ENCODE measurements around the gene SMIM32. TPM values are rescaled to one million over a fixed set of nuclear protein-coding genes. Genes with fewer than 3 reads are reported as not detected.
A peak's percentile ranks its signal among the peaks of the same experiment; 100 is the strongest.

SMIM32 gene
- total and polyA plus RNA-seq, 12 donors, result not detected

DNA sequence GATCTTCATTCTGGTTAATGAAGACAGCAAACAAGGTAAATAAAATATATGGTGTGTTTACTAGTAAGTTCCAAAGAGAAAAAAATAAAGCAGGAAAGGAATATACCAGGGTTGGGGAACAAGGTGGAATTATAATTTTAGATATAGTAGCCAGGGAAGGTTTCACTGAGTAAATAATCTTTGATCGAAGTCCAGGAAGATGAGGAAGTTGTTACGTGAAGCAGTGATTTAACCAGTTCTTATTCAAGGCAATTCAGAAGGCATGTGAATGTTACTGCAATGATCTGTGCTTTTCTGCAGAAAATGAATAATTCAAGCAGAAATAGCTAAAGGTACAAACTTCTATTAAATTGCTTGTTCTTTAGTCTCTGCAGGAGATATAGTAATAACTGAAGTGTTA, 6.2 kb downstream of the SMIM32 start:
- Histone ChIP-seq H3K4me3 (no peak overlapping the region), H3K27ac (no peak overlapping the region), H3K36me3 (replicated peaks in 1 of 2) (peaks cover 0 to 16% of the 10 kb centered on the region in 2 donors), H3K4me1 (replicated peaks in 1 of 2) (peaks cover 2 to 3% of the 10 kb centered on the region in 2 donors), H3K9me3 (replicated peaks in 1 of 3) (no peaks in the 10 kb centered on the region), H3K27me3 (peaks cover 13% of the 10 kb centered on the region)
- WGBS, 4 donors, result 66 to 94% (median 85%) methylated on average over 2 of the region's 2 CpGs
- DNase-seq, result no peak
- TF ChIP-seq POLR2A (IDR thresholded peaks at IDR 0.05), result no peak
- TF ChIP-seq, protein P1, sequence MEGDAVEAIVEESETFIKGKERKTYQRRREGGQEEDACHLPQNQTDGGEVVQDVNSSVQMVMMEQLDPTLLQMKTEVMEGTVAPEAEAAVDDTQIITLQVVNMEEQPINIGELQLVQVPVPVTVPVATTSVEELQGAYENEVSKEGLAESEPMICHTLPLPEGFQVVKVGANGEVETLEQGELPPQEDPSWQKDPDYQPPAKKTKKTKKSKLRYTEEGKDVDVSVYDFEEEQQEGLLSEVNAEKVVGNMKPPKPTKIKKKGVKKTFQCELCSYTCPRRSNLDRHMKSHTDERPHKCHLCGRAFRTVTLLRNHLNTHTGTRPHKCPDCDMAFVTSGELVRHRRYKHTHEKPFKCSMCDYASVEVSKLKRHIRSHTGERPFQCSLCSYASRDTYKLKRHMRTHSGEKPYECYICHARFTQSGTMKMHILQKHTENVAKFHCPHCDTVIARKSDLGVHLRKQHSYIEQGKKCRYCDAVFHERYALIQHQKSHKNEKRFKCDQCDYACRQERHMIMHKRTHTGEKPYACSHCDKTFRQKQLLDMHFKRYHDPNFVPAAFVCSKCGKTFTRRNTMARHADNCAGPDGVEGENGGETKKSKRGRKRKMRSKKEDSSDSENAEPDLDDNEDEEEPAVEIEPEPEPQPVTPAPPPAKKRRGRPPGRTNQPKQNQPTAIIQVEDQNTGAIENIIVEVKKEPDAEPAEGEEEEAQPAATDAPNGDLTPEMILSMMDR (IDR thresholded peaks at IDR 0.05), result no peak
- intact Hi-C loops (cut with DNase I), result no loop called here

DNA sequence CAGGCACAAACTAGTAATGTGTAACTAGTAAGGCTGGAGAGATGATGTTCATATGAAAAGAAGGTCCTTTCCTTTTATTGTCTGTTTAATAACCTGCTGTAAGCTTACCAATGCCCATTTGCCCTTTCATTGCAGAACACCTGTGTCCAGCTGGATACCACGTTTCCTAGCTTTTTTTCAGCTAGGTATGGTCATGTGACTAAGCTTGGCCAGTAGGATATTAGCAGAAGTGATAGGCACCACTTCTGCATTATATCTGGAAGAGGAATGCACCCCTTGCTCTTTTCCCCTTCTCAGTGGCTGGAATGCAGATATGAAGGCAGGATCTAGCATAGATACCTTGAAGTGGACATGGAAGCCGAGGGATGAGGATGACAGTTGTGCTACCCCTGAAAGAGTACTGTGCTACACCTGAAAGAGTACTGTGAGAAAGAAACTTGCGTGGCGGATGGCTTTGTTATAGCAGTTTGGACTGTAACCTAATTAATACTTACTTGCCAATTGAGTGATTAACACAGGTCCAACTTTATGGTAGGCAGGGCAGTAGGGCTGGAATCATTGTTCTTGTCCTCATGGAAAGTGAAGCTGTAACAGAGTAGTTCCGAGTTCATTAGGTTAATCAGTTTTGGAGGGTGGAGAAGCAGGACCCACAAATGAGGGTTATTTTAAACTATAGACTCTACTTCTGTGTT, 6.8 kb downstream of the SMIM32 start:
- DNase-seq, result no peak
- 88 to 94% (median 92%) methylated on average over 5 of the region's 5 CpGs for WGBS, 4 donors
- TF ChIP-seq POLR2A (IDR thresholded peaks at IDR 0.05), result no peak
- TF ChIP-seq, protein P1 (IDR thresholded peaks at IDR 0.05), result no peak
- H3K27ac ChIP-seq, result no peak overlapping the region
- H3K4me3 ChIP-seq, result no peak overlapping the region
- H3K27me3 ChIP-seq, result peaks cover 7% of the 10 kb centered on the region
- no peaks in the 10 kb centered on the region for H3K4me1 ChIP-seq (replicated peaks in 1 of 2)
- intact Hi-C loops (cut with DNase I), result no loop called here
- H3K9me3 ChIP-seq (replicated peaks in 1 of 3), result no peaks in the 10 kb centered on the region
- peaks cover 0 to 16% of the 10 kb centered on the region in 2 donors for H3K36me3 ChIP-seq (replicated peaks in 1 of 2)

DNA sequence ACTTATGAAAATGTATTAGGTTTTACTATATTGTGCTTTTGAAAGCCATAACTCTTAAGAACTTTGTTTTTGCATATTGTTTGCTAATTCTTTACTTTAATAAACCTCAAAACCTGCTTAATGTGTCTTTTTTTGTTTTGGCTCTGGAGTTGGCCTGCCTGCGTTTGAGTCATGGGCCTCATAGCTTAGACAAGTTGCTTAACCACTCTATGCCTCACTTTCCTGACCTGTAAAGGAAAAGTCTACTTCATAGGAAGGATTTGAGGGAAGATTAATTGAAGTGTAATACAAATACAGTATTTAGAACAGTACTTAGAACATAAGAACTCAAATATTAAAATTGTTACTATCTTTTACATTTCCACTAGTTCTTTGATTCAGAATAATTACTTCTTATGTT, 10.3 kb downstream of the SMIM32 start:
- WGBS, 4 donors, result 68 to 94% (median 85%) methylated on average over 1 of the region's 1 CpG
- Histone ChIP-seq H3K9me3 (replicated peaks in 1 of 3) (no peaks in the 10 kb centered on the region), H3K4me1 (replicated peaks in 1 of 2) (no peaks in the 10 kb centered on the region), H3K36me3 (replicated peaks in 1 of 2) (peaks cover 0 to 18% of the 10 kb centered on the region in 2 donors), H3K4me3 (no peak overlapping the region), H3K27me3 (no peaks in the 10 kb centered on the region), H3K27ac (no peak overlapping the region)
- TF ChIP-seq, protein P1 (IDR thresholded peaks at IDR 0.05), result no peak
- TF ChIP-seq POLR2A (IDR thresholded peaks at IDR 0.05), result no peak
- DNase-seq, result no peak
- intact Hi-C loops (cut with DNase I), result no loop called here

DNA sequence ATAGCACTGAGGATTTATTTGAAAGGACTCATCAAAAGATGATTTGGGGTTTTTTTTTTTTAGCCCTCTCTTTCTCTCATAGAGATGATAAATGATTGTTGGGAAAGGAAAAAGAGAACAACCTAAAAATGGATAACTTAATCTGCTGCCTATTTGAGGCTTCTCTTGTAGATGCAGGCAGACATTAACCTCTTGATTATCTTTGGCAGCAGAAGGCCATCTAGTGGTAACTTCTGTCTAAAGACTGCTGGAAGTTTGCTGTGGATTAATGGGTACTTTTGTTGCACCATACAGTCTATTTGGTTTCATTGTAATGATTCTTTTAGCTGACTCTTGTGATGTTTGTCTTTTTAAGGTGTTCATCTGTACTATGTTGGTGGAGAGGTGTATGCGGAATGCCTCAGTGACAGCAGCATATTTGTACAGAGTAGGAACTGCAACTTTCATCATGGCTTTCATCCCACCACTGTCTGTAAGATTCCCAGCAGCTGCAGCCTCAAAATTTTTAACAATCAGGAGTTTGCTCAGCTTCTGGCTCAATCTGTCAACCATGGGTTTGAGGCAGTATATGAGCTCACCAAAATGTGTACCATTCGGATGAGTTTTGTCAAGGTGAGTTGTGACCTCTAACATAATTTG, 18.8 kb downstream of the SMIM32 start:
- Histone ChIP-seq H3K9me3 (replicated peaks in 1 of 3) (no peaks in the 10 kb centered on the region), H3K27me3 (no peaks in the 10 kb centered on the region), H3K4me1 (replicated peaks in 1 of 2) (no peaks in the 10 kb centered on the region), H3K36me3 (replicated peaks in 1 of 2) (peaks cover 0 to 33% of the 10 kb centered on the region in 2 donors), H3K27ac (no peak overlapping the region), H3K4me3 (no peak overlapping the region)
- intact Hi-C loops (cut with DNase I), result loop anchor here in 1 of 2 donors (10.0 kb wide), 1 partner anchor 79 kb away; no protein-coding TSS in a partner anchor
- 87 to 94% (median 91%) methylated on average over 2 of the region's 2 CpGs for WGBS, 4 donors
- TF ChIP-seq POLR2A (IDR thresholded peaks at IDR 0.05), result no peak
- TF ChIP-seq, protein P1 (IDR thresholded peaks at IDR 0.05), result peak; percentile 33 to 70 (median 66)
- DNase-seq, result peak in 1 of 7 donors; percentile 15

Data from adrenal gland (tissue), 12 donors.